GM12878 (cell line): ENCODE data around the gene EMSY. TPM values are rescaled to one million over a fixed set of nuclear protein-coding genes. Genes with fewer than 3 reads are reported as not detected.

Experiments
- ATAC-seq: fragments of 200-7000 bp; cut with Tn5 transposase; 3 replicates; pipeline ENCODE4 v1.9.1; 2020; ENCODE audit warnings: mild to moderate bottlenecking, moderate library complexity
- BruUV-seq: library from RNA; stranded (reverse); fragments of 400-500 nt; replicated peaks from 2 replicates; lab custom pipeline; 2021; lab: Mats Ljungman, UMichigan
- CTCF ChIA-PET: fragments of 300-600 bp; sonication (Branson Sonifier 250); formaldehyde crosslinking; extraction: SDS; loops from one replicate; lab custom pipeline; 2021; ENCODE audit warnings: inconsistent platforms; lab: Yijun Ruan, JAX
- POLR2A ChIA-PET: fragments of 350-600 bp; formaldehyde crosslinking; extraction: SDS; loops from one replicate; lab custom pipeline; 2021; ENCODE audit warnings: inconsistent platforms; lab: Charles Lee
- RAD21 ChIA-PET: fragments of 300-600 bp; sonication (Branson Sonifier 250); formaldehyde crosslinking; loops from one replicate; lab custom pipeline; 2023; ENCODE audit warnings: antibody characterized with exemption; ENCODE audit not compliant: unreplicated experiment; lab: Charles Lee
- SMC1A ChIA-PET: fragments of 300-600 bp; sonication (Branson Sonifier 250); formaldehyde crosslinking; loops from one replicate; lab custom pipeline; 2023; ENCODE audit not compliant: unreplicated experiment, uncharacterized antibody; lab: Charles Lee
- DNase-seq: peaks from one replicate; pipeline ENCODE4 v3.0.0-alpha.2; 2011; ENCODE audit warnings: low read depth, low spot score
- FAIRE-seq: peaks from 3 replicates; lab custom pipeline; 2011; peaks lifted over from hg19 to GRCh38; lab: Jason Lieb, UNC
- H2AFZ ChIP-seq: 2 replicates; pipeline ENCODE4 v1.6.0; 2011; ENCODE audit warnings: low read depth, low read length, control low read depth; ENCODE audit not compliant: control insufficient read depth
- H3K27ac ChIP-seq: 2 replicates; pipeline ENCODE4 v1.5.1; 2011; ENCODE audit warnings: control low read depth; ENCODE audit not compliant: control insufficient read depth, insufficient read depth
- H3K27me3 ChIP-seq, 2 experiments: replicated peaks in 1 of 2; 2 replicates each; pipeline versions ENCODE4 v1.6.0 to v1.6.1; 2011; ENCODE audit warnings: low read length in 1 of 2; ENCODE audit not compliant: control insufficient read depth in 2 of 2, insufficient read depth in 2 of 2
- H3K36me3 ChIP-seq, 2 experiments: 2 replicates each; pipeline ENCODE4 v1.5.1; 2011; ENCODE audit warnings: low read length in 1 of 2; ENCODE audit not compliant: control insufficient read depth in 2 of 2, insufficient read depth in 2 of 2
- H3K4me1 ChIP-seq: 2 replicates; pipeline ENCODE4 v1.6.1; 2011; ENCODE audit warnings: mild to moderate bottlenecking, low read length, moderate library complexity, mixed read lengths; ENCODE audit not compliant: control insufficient read depth, insufficient read depth
- H3K4me2 ChIP-seq: 2 replicates; pipeline ENCODE4 v1.6.0; 2011; ENCODE audit warnings: control low read depth; ENCODE audit not compliant: control insufficient read depth, insufficient read depth
- H3K4me3 ChIP-seq: fragments of 200-600 bp; sonication (generic); 2 replicates; pipeline ENCODE4 v1.5.1; 2016
- H3K79me2 ChIP-seq: 2 replicates; pipeline ENCODE4 v1.6.0; 2011; ENCODE audit warnings: low read length; ENCODE audit not compliant: control insufficient read depth, insufficient read depth
- H3K9ac ChIP-seq: 2 replicates; pipeline ENCODE4 v1.8.0; 2011; ENCODE audit warnings: low read length, control low read depth, mixed read lengths; ENCODE audit not compliant: control insufficient read depth, insufficient read depth
- H3K9me3 ChIP-seq: replicated peaks from 3 replicates; pipeline ENCODE4 v1.5.1; 2011; ENCODE audit warnings: mild to moderate bottlenecking, low read length; ENCODE audit not compliant: control insufficient read depth, insufficient read depth
- H4K20me1 ChIP-seq: 2 replicates; pipeline ENCODE4 v1.6.0; 2011; ENCODE audit not compliant: control insufficient read depth, insufficient read depth
- ATF2 ChIP-seq: IDR thresholded peaks from 2 replicates; pipeline ENCODE4 v1.6.1; 2012; ENCODE audit warnings: low read length, inconsistent platforms
- BCL3 ChIP-seq: IDR thresholded peaks from 2 replicates; pipeline ENCODE4 v1.6.1; 2011; ENCODE audit warnings: borderline replicate concordance, low read depth, mild to moderate bottlenecking, moderate library complexity, low read length; ENCODE audit not compliant: insufficient read depth, poor library complexity, severe bottlenecking
- BHLHE40 ChIP-seq, 2 experiments: fragments of 450-650 bp in 1 of 2; IDR thresholded peaks; 2 replicates each; pipeline ENCODE4 v1.6.1; 2011 to 2017; ENCODE audit warnings: low read depth in 2 of 2, borderline replicate concordance in 1 of 2, improper control_type of control experiment in 1 of 2, low read length in 1 of 2, mild to moderate bottlenecking in 1 of 2
- CHD4 ChIP-seq: fragments of 200-600 bp; sonication (generic); IDR thresholded peaks from 2 replicates; pipeline ENCODE4 v1.6.1; 2016; ENCODE audit warnings: mild to moderate bottlenecking
- EED ChIP-seq: sonication (generic); IDR thresholded peaks from 2 replicates; pipeline ENCODE4 v1.6.1; 2016; ENCODE audit warnings: antibody characterized with exemption, low read depth
- ETV6 ChIP-seq, 2 experiments: fragments of 450-650 bp in 1 of 2; IDR thresholded peaks in 1 of 2; conservative IDR thresholded peaks in 1 of 2; 2 replicates each; pipeline ENCODE4 v1.6.1; 2014; ENCODE audit warnings: antibody characterized with exemption in 1 of 2, borderline replicate concordance in 1 of 2, low read depth in 1 of 2, mild to moderate bottlenecking in 1 of 2, moderate library complexity in 1 of 2
- FOS ChIP-seq: IDR thresholded peaks from 3 replicates; pipeline ENCODE4 v1.6.1; 2011; ENCODE audit warnings: borderline replicate concordance; ENCODE audit not compliant: insufficient read length; ENCODE audit errors: extremely low read depth
- JUNB ChIP-seq: IDR thresholded peaks from 2 replicates; pipeline ENCODE4 v1.6.1; 2016; ENCODE audit warnings: antibody characterized with exemption, mild to moderate bottlenecking
- NR2C1 ChIP-seq: fragments of 450-650 bp; IDR thresholded peaks from 2 replicates; pipeline ENCODE4 v1.6.1; 2017; ENCODE audit warnings: antibody characterized with exemption, mild to moderate bottlenecking, moderate library complexity
- RAD21 ChIP-seq: IDR thresholded peaks from 2 replicates; pipeline ENCODE4 v1.6.1; 2011; ENCODE audit warnings: mild to moderate bottlenecking, low read depth, low read length, moderate library complexity; ENCODE audit not compliant: insufficient read depth
- RELB ChIP-seq: fragments of 450-650 bp; IDR thresholded peaks from 2 replicates; pipeline ENCODE4 v1.6.1; 2017; ENCODE audit warnings: low read depth, mild to moderate bottlenecking, moderate library complexity
- RFX5 ChIP-seq: IDR thresholded peaks from 2 replicates; pipeline ENCODE4 v1.6.1; 2011; ENCODE audit warnings: low read depth, low read length, improper control_type of control experiment
- RUNX3 ChIP-seq: IDR thresholded peaks from 2 replicates; pipeline ENCODE4 v1.6.1; 2012; ENCODE audit warnings: low read length, inconsistent platforms
- STAT3 ChIP-seq: IDR thresholded peaks from 2 replicates; pipeline ENCODE4 v1.6.1; 2011; ENCODE audit warnings: low read depth, low read length, improper control_type of control experiment
- TCF12 ChIP-seq: IDR thresholded peaks from 2 replicates; pipeline ENCODE4 v1.6.1; 2011; ENCODE audit warnings: low read depth, mild to moderate bottlenecking, low read length
- ZNF217 ChIP-seq: fragments of 450-650 bp; IDR thresholded peaks from 2 replicates; pipeline ENCODE4 v1.6.1; 2017; ENCODE audit warnings: antibody characterized with exemption, mild to moderate bottlenecking
- WGBS: methylation state at CpG from one replicate; pipeline ENCODE4 v1.1.6; 2016; ENCODE audit warnings: low lambda C conversion rate; ENCODE audit not compliant: insufficient replicate concordance, insufficient coverage; ENCODE audit errors: missing lambda C conversion rate; 5-methylcytosine and 5-hydroxymethylcytosine counted together
- in situ Hi-C: fragments of 300-500 bp; cut with MboI; formaldehyde crosslinking; loops from 9 replicates; pipeline ENCODE4 v1.14.3; 2018; ENCODE audit warnings: mixed read lengths
- intact Hi-C: fragments of 100-400 bp; cut with micrococcal nuclease; formaldehyde crosslinking; loops from one replicate; pipeline ENCODE4 v1.14.2; 2022; ENCODE audit not compliant: unreplicated experiment
- polyA plus RNA-seq, 11 experiments: library from polyadenylated mRNA; depleted of rRNA in 4 of 11; unstranded in 6 of 11; stranded (reverse) in 5 of 11; fragments of >200 nt; fragmentation: Nextera tagmentation in 4 of 11; fragmentation: Illumina TruSeq in 1 of 11; extraction: Ambion mirVana in 4 of 11; extraction: Trizol in 1 of 11; gene quantifications; 1 replicate in 1 of 11; 2 replicates in 10 of 11; pipeline versions ENCODE4 v1.2.1 to v1.2.3, GENCODE V29; 2011 to 2016; ENCODE audit warnings: inconsistent platforms in 2 of 11, missing spikeins in 2 of 11, low read depth in 1 of 11
- total RNA-seq, 4 experiments: library from RNA; depleted of rRNA in 3 of 4; stranded (reverse); fragments of >200 nt in 3 of 4; fragmentation: Illumina TruSeq in 1 of 4; extraction: Trizol in 1 of 4; gene quantifications; 2 replicates each; pipeline versions ENCODE4 v1.2.1 to v1.2.3, GENCODE V29; 2013 to 2021
- TF ChIP-seq, protein P1 (sequence below): fragments of 450-650 bp; IDR thresholded peaks from 2 replicates; pipeline ENCODE4 v1.6.1; 2017; ENCODE audit warnings: borderline replicate concordance

Gene EMSY
- total and polyA plus RNA-seq, 10 of the 15 experiments (the other 5 are each of a cell fraction or from before 2014, with no cell fraction given): 9.3 to 26.9 (median 13.0) TPM

GRCh38 chr11:76424379-76424778 is 20.4 kb upstream of the EMSY start:
- ChIA-PET RAD21 (interaction anchor here (0.9 to 1.3 kb wide), 7 partner anchors 12 to 88 kb away, joined by 3 to 5 read pairs (median 3); partner anchors contain the start of gene EMSY), CTCF (interaction anchor here (0.7 to 1.9 kb wide), 5 partner anchors 10 to 105 kb away, joined by 3 to 8 read pairs (median 3); partner anchors contain the start of gene EMSY), POLR2A (interaction anchor here (1.3 kb wide), 1 partner anchor 19 kb away, joined by 4 read pairs; no protein-coding TSS in a partner anchor), SMC1A (interaction anchor here (0.9 to 2.3 kb wide), 3 partner anchors 10 to 22 kb away, joined by 4 to 9 read pairs (median 5); no protein-coding TSS in a partner anchor)
- WGBS: 0% methylated on average over 3 of the region's 3 CpGs
- Histone ChIP-seq H2AFZ (peak overlapping the region; percentile 9; the same call in 1 of the 2 replicates), H3K27ac (no peak overlapping the region), H3K4me1 (peaks cover 11% of the 10 kb centered on the region), H3K27me3 (no peaks in the 10 kb centered on the region), H3K79me2 (no peaks in the 10 kb centered on the region), H4K20me1 (no peaks in the 10 kb centered on the region), H3K4me2 (peak overlapping the region; percentile 44), H3K4me3 (no peak overlapping the region), H3K36me3 (no peaks in the 10 kb centered on the region), H3K9me3 (no peaks in the 10 kb centered on the region), H3K9ac (no peak overlapping the region)
- peak; percentile 73 for FAIRE-seq
- ATAC-seq: peak; percentile 92
- intact Hi-C loops: no loop called here
- in situ Hi-C loops: no loop called here
- peak; percentile 27 for DNase-seq
- BruUV-seq: no TSS peak
- peak; percentile 82 for TF ChIP-seq RELB
- no peak for TF ChIP-seq ZNF217
- TF ChIP-seq JUNB: peak; percentile 59
- TF ChIP-seq NR2C1: no peak
- TF ChIP-seq CHD4: no peak
- no peak for TF ChIP-seq FOS
- TF ChIP-seq BCL3: peak; percentile 10
- no peak for TF ChIP-seq STAT3
- no peak for TF ChIP-seq TCF12
- no peak for TF ChIP-seq RFX5
- peak in 1 of 2 experiments; percentile 12; a peak in 1 of 4 replicates for TF ChIP-seq ETV6 (conservative IDR thresholded peaks at IDR 0.05 in 1 of 2, IDR thresholded peaks at IDR 0.05 in 1 of 2; ENCODE audit: borderline replicate concordance in 1 of 2, low read depth in 1 of 2)
- no peak for TF ChIP-seq ATF2
- peak; percentile 63 to 78; a peak in 2 of 4 replicates for TF ChIP-seq BHLHE40 (IDR thresholded peaks at IDR 0.05; ENCODE audit: borderline replicate concordance in 1 of 2, low read depth in 2 of 2, low read length in 1 of 2)
- no peak for TF ChIP-seq RAD21
- TF ChIP-seq, protein P1, sequence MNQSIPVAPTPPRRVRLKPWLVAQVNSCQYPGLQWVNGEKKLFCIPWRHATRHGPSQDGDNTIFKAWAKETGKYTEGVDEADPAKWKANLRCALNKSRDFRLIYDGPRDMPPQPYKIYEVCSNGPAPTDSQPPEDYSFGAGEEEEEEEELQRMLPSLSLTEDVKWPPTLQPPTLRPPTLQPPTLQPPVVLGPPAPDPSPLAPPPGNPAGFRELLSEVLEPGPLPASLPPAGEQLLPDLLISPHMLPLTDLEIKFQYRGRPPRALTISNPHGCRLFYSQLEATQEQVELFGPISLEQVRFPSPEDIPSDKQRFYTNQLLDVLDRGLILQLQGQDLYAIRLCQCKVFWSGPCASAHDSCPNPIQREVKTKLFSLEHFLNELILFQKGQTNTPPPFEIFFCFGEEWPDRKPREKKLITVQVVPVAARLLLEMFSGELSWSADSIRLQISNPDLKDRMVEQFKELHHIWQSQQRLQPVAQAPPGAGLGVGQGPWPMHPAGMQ: no peak
- 0 out of 2 replicates have a peak, but pooled peaks have one; percentile 25 for TF ChIP-seq EED
- peak; percentile 53; the same call in 1 of the 2 replicates for TF ChIP-seq RUNX3
